ENCODE data around the gene DENND10. TPM values are rescaled to one million over a fixed set of nuclear protein-coding genes. Genes with fewer than 3 reads are reported as not detected.
"Not testable (repeated sequence)": the region's sequence is repeated elsewhere in the genome, so short reads cannot be mapped to it uniquely, and the experiment has no call there.

DENND10 gene
- total RNA-seq, 1 experiment from 2014 or later = 24.4 TPM

- DNase-seq = no peak
- no peak overlapping the region for H3K4me3 ChIP-seq
- no peaks in the 10 kb centered on the region for H3K9me3 ChIP-seq
- H3K36me3 ChIP-seq = no peaks in the 10 kb centered on the region
- no peaks in the 10 kb centered on the region for H3K27me3 ChIP-seq
Measured at GRCh38 chr10:119090026-119090795, 13.7 kb upstream of the DENND10 start.

- no peaks in the 10 kb centered on the region for H3K9me3 ChIP-seq
- no peaks in the 10 kb centered on the region for H3K27me3 ChIP-seq
- no peak overlapping the region for H3K4me3 ChIP-seq
- DNase-seq = peak; percentile 70
- H3K36me3 ChIP-seq = no peaks in the 10 kb centered on the region
Measured at GRCh38 chr10:119090968-119091367, 12.9 kb upstream of the DENND10 start.

GRCh38 chr10:119095640-119096039 is 8.3 kb upstream of the DENND10 start:
- no peak for DNase-seq
- Histone ChIP-seq H3K27me3 (no peaks in the 10 kb centered on the region), H3K9me3 (no peaks in the 10 kb centered on the region), H3K36me3 (no peaks in the 10 kb centered on the region), H3K4me3 (no peak overlapping the region)

- H3K4me3 ChIP-seq, DNase-seq, H3K36me3 ChIP-seq, H3K27me3 ChIP-seq, H3K9me3 ChIP-seq: not testable (repeated sequence)
Measured at GRCh38 chr10:119096641-119097415, 7.1 kb upstream of the DENND10 start.

- Histone ChIP-seq H3K4me3 (no peak overlapping the region), H3K36me3 (no peaks in the 10 kb centered on the region), H3K27me3 (no peaks in the 10 kb centered on the region), H3K9me3 (no peaks in the 10 kb centered on the region)
- DNase-seq = no peak
Measured at GRCh38 chr10:119098576-119098975, 5.3 kb upstream of the DENND10 start.

GRCh38 chr10:119100434-119101238 is 3.3 kb upstream of the DENND10 start:
- Histone ChIP-seq H3K9me3 (no peaks in the 10 kb centered on the region), H3K4me3 (no peak overlapping the region), H3K27me3 (no peaks in the 10 kb centered on the region), H3K36me3 (no peaks in the 10 kb centered on the region)
- no peak for DNase-seq

GRCh38 chr10:119101366-119102098 is 2.4 kb upstream of the DENND10 start:
- Histone ChIP-seq H3K36me3 (no peaks in the 10 kb centered on the region; the same call in 1 of the 2 replicates), H3K27me3 (no peaks in the 10 kb centered on the region), H3K9me3 (no peaks in the 10 kb centered on the region), H3K4me3 (no peak overlapping the region)
- no peak for DNase-seq

GRCh38 chr10:119103241-119103902 is 541 bp upstream of the DENND10 start:
- Histone ChIP-seq H3K27me3 (no peaks in the 10 kb centered on the region), H3K36me3 (no peaks in the 10 kb centered on the region; the same call in none of the 2 replicates), H3K4me3 (no peak overlapping the region), H3K9me3 (no peaks in the 10 kb centered on the region)
- no peak for DNase-seq

GRCh38 chr10:119104654-119105015 is 722 bp downstream of the DENND10 start:
- H3K27me3 ChIP-seq = no peaks in the 10 kb centered on the region
- H3K4me3 ChIP-seq = peak overlapping the region; percentile 64
- H3K9me3 ChIP-seq = no peaks in the 10 kb centered on the region
- DNase-seq = peak; percentile 22
- peaks cover 7% of the 10 kb centered on the region for H3K36me3 ChIP-seq

- Histone ChIP-seq H3K4me3 (peak overlapping the region; percentile 64), H3K36me3 (peaks cover 7% of the 10 kb centered on the region), H3K9me3 (no peaks in the 10 kb centered on the region), H3K27me3 (no peaks in the 10 kb centered on the region)
- no peak for DNase-seq
Measured at GRCh38 chr10:119105155-119105554, 1.2 kb downstream of the DENND10 start.

GRCh38 chr10:119105899-119106298 is 2.0 kb downstream of the DENND10 start:
- H3K36me3 ChIP-seq = peaks cover 13% of the 10 kb centered on the region
- not testable (repeated sequence) for DNase-seq, H3K27me3 ChIP-seq, H3K9me3 ChIP-seq, H3K4me3 ChIP-seq

GRCh38 chr10:119107106-119107505 is 3.2 kb downstream of the DENND10 start:
- not testable (repeated sequence) for H3K4me3 ChIP-seq, DNase-seq, H3K9me3 ChIP-seq, H3K27me3 ChIP-seq
- H3K36me3 ChIP-seq = peaks cover 19% of the 10 kb centered on the region

- H3K9me3 ChIP-seq, DNase-seq, H3K4me3 ChIP-seq, H3K27me3 ChIP-seq: not testable (repeated sequence)
- H3K36me3 ChIP-seq = peaks cover 20% of the 10 kb centered on the region
Measured at GRCh38 chr10:119107771-119108170, 3.9 kb downstream of the DENND10 start.

GRCh38 chr10:119112056-119112455 is 8.1 kb downstream of the DENND10 start:
- Histone ChIP-seq H3K36me3 (peaks cover 39% of the 10 kb centered on the region), H3K9me3 (no peaks in the 10 kb centered on the region), H3K4me3 (no peak overlapping the region), H3K27me3 (no peaks in the 10 kb centered on the region)
- DNase-seq = no peak

- no peaks in the 10 kb centered on the region for H3K9me3 ChIP-seq
- H3K27me3 ChIP-seq = no peaks in the 10 kb centered on the region
- no peak overlapping the region for H3K4me3 ChIP-seq
- DNase-seq = peak; percentile 19
- peaks cover 43% of the 10 kb centered on the region for H3K36me3 ChIP-seq
Measured at GRCh38 chr10:119113751-119114732, 10.1 kb downstream of the DENND10 start.
